ENCODE data around the gene CEL. TPM values are rescaled to one million over a fixed set of nuclear protein-coding genes. Genes with fewer than 3 reads are reported as not detected.
"Not testable (repeated sequence)": the region's sequence is repeated elsewhere in the genome, so short reads cannot be mapped to it uniquely, and the experiment has no call there.

Gene CEL
- total RNA-seq, 1 experiment from 2014 or later, result 2.8 TPM

DNA sequence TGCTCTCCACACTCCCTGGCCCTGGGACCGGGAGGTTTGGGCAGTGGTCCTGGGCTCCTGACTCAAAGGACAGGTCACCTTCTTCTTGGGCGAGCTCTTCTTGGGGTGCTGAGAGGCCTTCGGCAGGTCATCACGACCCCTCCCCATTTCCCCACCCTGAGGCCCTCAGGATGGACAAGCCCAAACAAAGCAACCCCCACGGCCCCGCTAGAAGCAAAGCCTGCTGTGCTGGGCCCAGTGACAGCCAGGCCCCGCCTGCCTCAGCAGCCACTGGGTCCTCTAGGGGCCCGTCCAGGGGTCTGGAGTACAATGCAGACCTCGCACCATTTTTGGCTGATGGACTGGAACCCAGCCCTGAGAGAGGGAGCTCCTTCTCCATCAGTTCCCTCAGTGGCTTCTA, 21.9 kb downstream of the CEL start:
- H3K4me1 ChIP-seq (ENCODE audit: insufficient read depth, low read length, poor library complexity, severe bottlenecking); BruUV-seq (replicated peaks); H3K4me3 ChIP-seq (ENCODE audit: low read depth, low read length, poor library complexity, severe bottlenecking); DNase-seq (ENCODE audit: low spot score); H3K9me3 ChIP-seq (ENCODE audit: low read depth, low read length, poor library complexity, severe bottlenecking); intact Hi-C loops (cut with micrococcal nuclease; ENCODE audit: unreplicated experiment); H3K27me3 ChIP-seq (replicated peaks; ENCODE audit: insufficient read depth, low read depth, low read length, poor library complexity); CTCF ChIA-PET; H3K27ac ChIP-seq (ENCODE audit: low read depth, low read length, poor library complexity, severe bottlenecking); H3K36me3 ChIP-seq (ENCODE audit: insufficient read depth, low read length, poor library complexity, severe bottlenecking); POLR2A ChIA-PET (ENCODE audit: low non-redundant PET): not testable (repeated sequence)

GRCh38 chr9:133086212-133086860, 24.6 kb downstream of the CEL start:
- H3K4me3 ChIP-seq (ENCODE audit: low read depth, low read length, poor library complexity, severe bottlenecking); intact Hi-C loops (cut with micrococcal nuclease; ENCODE audit: unreplicated experiment); BruUV-seq (replicated peaks); CTCF ChIA-PET; H3K27me3 ChIP-seq (replicated peaks; ENCODE audit: insufficient read depth, low read depth, low read length, poor library complexity); H3K9me3 ChIP-seq (ENCODE audit: low read depth, low read length, poor library complexity, severe bottlenecking); POLR2A ChIA-PET (ENCODE audit: low non-redundant PET); H3K36me3 ChIP-seq (ENCODE audit: insufficient read depth, low read length, poor library complexity, severe bottlenecking); DNase-seq (ENCODE audit: low spot score); H3K27ac ChIP-seq (ENCODE audit: low read depth, low read length, poor library complexity, severe bottlenecking); H3K4me1 ChIP-seq (ENCODE audit: insufficient read depth, low read length, poor library complexity, severe bottlenecking): not testable (repeated sequence)

- Histone ChIP-seq H3K36me3 (ENCODE audit: insufficient read depth, low read length, poor library complexity, severe bottlenecking) (no peaks in the 10 kb centered on the region), H3K27me3 (replicated peaks; ENCODE audit: insufficient read depth, low read depth, low read length, poor library complexity) (no peaks in the 10 kb centered on the region), H3K27ac (ENCODE audit: low read depth, low read length, poor library complexity, severe bottlenecking) (no peak overlapping the region), H3K4me3 (ENCODE audit: low read depth, low read length, poor library complexity, severe bottlenecking) (no peak overlapping the region), H3K4me1 (ENCODE audit: insufficient read depth, low read length, poor library complexity, severe bottlenecking) (no peaks in the 10 kb centered on the region), H3K9me3 (ENCODE audit: low read depth, low read length, poor library complexity, severe bottlenecking) (no peaks in the 10 kb centered on the region)
- DNase-seq (ENCODE audit: low spot score), result no peak
- ChIA-PET POLR2A (ENCODE audit: low non-redundant PET) (no interaction called here), CTCF (no interaction called here)
- no peak for TF ChIP-seq EZH2 (IDR thresholded peaks at IDR 0.05; ENCODE audit: borderline replicate concordance, low read depth, low read length, poor library complexity, severe bottlenecking)
- TF ChIP-seq, protein P1, sequence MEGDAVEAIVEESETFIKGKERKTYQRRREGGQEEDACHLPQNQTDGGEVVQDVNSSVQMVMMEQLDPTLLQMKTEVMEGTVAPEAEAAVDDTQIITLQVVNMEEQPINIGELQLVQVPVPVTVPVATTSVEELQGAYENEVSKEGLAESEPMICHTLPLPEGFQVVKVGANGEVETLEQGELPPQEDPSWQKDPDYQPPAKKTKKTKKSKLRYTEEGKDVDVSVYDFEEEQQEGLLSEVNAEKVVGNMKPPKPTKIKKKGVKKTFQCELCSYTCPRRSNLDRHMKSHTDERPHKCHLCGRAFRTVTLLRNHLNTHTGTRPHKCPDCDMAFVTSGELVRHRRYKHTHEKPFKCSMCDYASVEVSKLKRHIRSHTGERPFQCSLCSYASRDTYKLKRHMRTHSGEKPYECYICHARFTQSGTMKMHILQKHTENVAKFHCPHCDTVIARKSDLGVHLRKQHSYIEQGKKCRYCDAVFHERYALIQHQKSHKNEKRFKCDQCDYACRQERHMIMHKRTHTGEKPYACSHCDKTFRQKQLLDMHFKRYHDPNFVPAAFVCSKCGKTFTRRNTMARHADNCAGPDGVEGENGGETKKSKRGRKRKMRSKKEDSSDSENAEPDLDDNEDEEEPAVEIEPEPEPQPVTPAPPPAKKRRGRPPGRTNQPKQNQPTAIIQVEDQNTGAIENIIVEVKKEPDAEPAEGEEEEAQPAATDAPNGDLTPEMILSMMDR (conservative IDR thresholded peaks at IDR 0.05; ENCODE audit: low read depth, low read length), result no peak
- BruUV-seq (replicated peaks), result no TSS peak
- intact Hi-C loops (cut with micrococcal nuclease; ENCODE audit: unreplicated experiment), result no loop called here
Measured at GRCh38 chr9:133086894-133087293, 25.1 kb downstream of the CEL start.

GRCh38 chr9:133087429-133088145, 25.8 kb downstream of the CEL start:
- no peak overlapping the region for H3K27ac ChIP-seq (ENCODE audit: low read depth, low read length, poor library complexity, severe bottlenecking)
- ChIA-PET POLR2A (ENCODE audit: low non-redundant PET) (no interaction called here), CTCF (no interaction called here)
- no peaks in the 10 kb centered on the region for H3K9me3 ChIP-seq (ENCODE audit: low read depth, low read length, poor library complexity, severe bottlenecking)
- no peak overlapping the region for H3K4me3 ChIP-seq (ENCODE audit: low read depth, low read length, poor library complexity, severe bottlenecking)
- TF ChIP-seq, protein P1 (conservative IDR thresholded peaks at IDR 0.05; ENCODE audit: low read depth, low read length), result no peak
- no peak for TF ChIP-seq EZH2 (IDR thresholded peaks at IDR 0.05; ENCODE audit: borderline replicate concordance, low read depth, low read length, poor library complexity, severe bottlenecking)
- H3K4me1 ChIP-seq (ENCODE audit: insufficient read depth, low read length, poor library complexity, severe bottlenecking), result no peaks in the 10 kb centered on the region
- no TSS peak for BruUV-seq (replicated peaks)
- H3K36me3 ChIP-seq (ENCODE audit: insufficient read depth, low read length, poor library complexity, severe bottlenecking), result no peaks in the 10 kb centered on the region
- H3K27me3 ChIP-seq (replicated peaks; ENCODE audit: insufficient read depth, low read depth, low read length, poor library complexity), result no peaks in the 10 kb centered on the region
- DNase-seq (ENCODE audit: low spot score), result no peak
- intact Hi-C loops (cut with micrococcal nuclease; ENCODE audit: unreplicated experiment), result no loop called here

Measured in A673 (cell line).